GM06990 (cell line): ENCODE data around the gene WDFY3.
"Not testable (repeated sequence)": the region's sequence is repeated elsewhere in the genome, so short reads cannot be mapped to it uniquely, and the experiment has no call there.

ENCODE experiments used
- DNase-seq: peaks from one replicate; pipeline ENCODE4 v3.0.0-alpha.2; 2011; ENCODE audit not compliant: insufficient read length; ENCODE audit errors: extremely low read depth
- H3K27me3 ChIP-seq: replicated peaks from 2 replicates; pipeline ENCODE4 v1.6.0; 2011; ENCODE audit warnings: low read length; ENCODE audit not compliant: control insufficient read depth, insufficient read depth
- H3K36me3 ChIP-seq: 2 replicates; pipeline ENCODE4 v1.5.1; 2011; ENCODE audit warnings: low read length; ENCODE audit not compliant: control insufficient read depth, insufficient read depth
- H3K4me3 ChIP-seq: replicated peaks from 2 replicates; pipeline ENCODE4 v1.5.1; 2011; ENCODE audit warnings: low read depth, mild to moderate bottlenecking, control low read depth, low read length
- TF ChIP-seq, protein P1 (sequence below): IDR thresholded peaks from 2 replicates; pipeline ENCODE4 v1.5.1; 2011; ENCODE audit warnings: low read length, control low read depth, mild to moderate bottlenecking, inconsistent platforms; ENCODE audit not compliant: insufficient read depth, poor library complexity, severe bottlenecking

Gene WDFY3

GRCh38 chr4:84808332-84808731 lies 158.2 kb downstream of the WDFY3 start:
- Histone ChIP-seq H3K36me3 (no peaks in the 10 kb centered on the region), H3K4me3 (no peak overlapping the region), H3K27me3 (no peaks in the 10 kb centered on the region)
- DNase-seq: no peak
- TF ChIP-seq, protein P1, sequence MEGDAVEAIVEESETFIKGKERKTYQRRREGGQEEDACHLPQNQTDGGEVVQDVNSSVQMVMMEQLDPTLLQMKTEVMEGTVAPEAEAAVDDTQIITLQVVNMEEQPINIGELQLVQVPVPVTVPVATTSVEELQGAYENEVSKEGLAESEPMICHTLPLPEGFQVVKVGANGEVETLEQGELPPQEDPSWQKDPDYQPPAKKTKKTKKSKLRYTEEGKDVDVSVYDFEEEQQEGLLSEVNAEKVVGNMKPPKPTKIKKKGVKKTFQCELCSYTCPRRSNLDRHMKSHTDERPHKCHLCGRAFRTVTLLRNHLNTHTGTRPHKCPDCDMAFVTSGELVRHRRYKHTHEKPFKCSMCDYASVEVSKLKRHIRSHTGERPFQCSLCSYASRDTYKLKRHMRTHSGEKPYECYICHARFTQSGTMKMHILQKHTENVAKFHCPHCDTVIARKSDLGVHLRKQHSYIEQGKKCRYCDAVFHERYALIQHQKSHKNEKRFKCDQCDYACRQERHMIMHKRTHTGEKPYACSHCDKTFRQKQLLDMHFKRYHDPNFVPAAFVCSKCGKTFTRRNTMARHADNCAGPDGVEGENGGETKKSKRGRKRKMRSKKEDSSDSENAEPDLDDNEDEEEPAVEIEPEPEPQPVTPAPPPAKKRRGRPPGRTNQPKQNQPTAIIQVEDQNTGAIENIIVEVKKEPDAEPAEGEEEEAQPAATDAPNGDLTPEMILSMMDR: no peak

GRCh38 chr4:84806541-84806940 lies 159.9 kb downstream of the WDFY3 start:
- H3K36me3 ChIP-seq, H3K27me3 ChIP-seq, H3K4me3 ChIP-seq, DNase-seq: not testable (repeated sequence)

DNA sequence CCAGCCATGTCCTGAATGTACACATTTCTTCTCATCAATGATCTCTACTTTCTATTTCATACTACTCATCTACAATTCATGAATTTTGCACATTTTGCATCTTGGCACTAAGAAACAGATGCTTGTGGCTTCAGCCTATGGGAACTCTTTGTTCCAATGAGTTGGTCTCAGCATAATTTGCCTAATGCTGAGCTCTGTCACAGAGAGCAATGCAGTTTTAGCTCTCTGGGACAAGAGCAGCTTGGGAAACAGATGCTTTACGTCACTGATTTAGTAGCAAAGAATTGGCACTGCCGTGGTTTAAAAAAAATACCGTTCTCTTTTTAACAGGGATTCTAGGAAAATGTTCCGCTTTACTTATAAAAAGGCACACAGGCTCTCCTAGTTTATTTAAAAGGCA lies 162.4 kb downstream of the WDFY3 start:
- TF ChIP-seq, protein P1: no peak
- DNase-seq: no peak
- Histone ChIP-seq H3K36me3 (no peaks in the 10 kb centered on the region), H3K27me3 (no peaks in the 10 kb centered on the region), H3K4me3 (no peak overlapping the region)

- TF ChIP-seq, protein P1: no peak
Observed at GRCh38 chr4:84803720-84804119, 162.8 kb downstream of the WDFY3 start.

GRCh38 chr4:84803116-84803515 lies 163.4 kb downstream of the WDFY3 start:
- H3K27me3 ChIP-seq: no peaks in the 10 kb centered on the region
- TF ChIP-seq, protein P1: no peak
- no peak overlapping the region for H3K4me3 ChIP-seq
- H3K36me3 ChIP-seq: no peaks in the 10 kb centered on the region
- no peak for DNase-seq

More at GRCh38 chr4:84803720-84804119, 162.8 kb downstream of the WDFY3 start:
- Histone ChIP-seq H3K4me3 (no peak overlapping the region), H3K27me3 (no peaks in the 10 kb centered on the region), H3K36me3 (no peaks in the 10 kb centered on the region)
- no peak for DNase-seq

DNA sequence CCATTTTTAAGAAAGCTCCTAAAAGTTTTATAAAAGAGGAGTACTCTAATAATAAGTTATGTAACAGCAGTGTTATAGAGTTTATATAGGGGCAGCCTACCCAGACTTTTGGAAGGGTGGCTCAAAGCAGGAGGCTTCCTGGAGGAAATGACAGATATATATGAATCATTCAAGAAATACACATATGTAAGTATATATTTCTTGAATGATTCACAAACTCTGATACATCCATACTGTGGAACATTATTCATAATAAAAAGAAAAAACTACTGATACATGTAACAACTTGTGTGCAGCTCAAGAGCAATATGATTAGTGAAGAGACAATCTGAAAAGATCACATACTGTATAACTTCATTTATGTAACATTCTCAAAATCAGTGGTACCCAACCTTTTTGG lies 166.2 kb downstream of the WDFY3 start:
- TF ChIP-seq, protein P1: no peak
- Histone ChIP-seq H3K27me3 (no peaks in the 10 kb centered on the region), H3K36me3 (no peaks in the 10 kb centered on the region), H3K4me3 (no peak overlapping the region)
- no peak for DNase-seq
